Fibroblast of the aortic adventitia (primary cell): ENCODE measurements around the gene CD300LF. TPM values are rescaled to one million over a fixed set of nuclear protein-coding genes. Genes with fewer than 3 reads are reported as not detected.
A peak's percentile ranks its signal among the peaks of the same experiment; 100 is the strongest.

Source experiments
- DNase-seq: peaks from one replicate; pipeline ENCODE4 v3.0.0-alpha.2; 2010; ENCODE audit warnings: low read depth
- H3K4me3 ChIP-seq: 2 replicates; pipeline ENCODE4 v1.5.1; 2011; ENCODE audit warnings: low read depth, mild to moderate bottlenecking, control low read depth, low read length, moderate library complexity
- CTCF ChIP-seq: IDR thresholded peaks from 2 replicates; pipeline ENCODE4 v1.5.1; 2011; ENCODE audit warnings: mild to moderate bottlenecking, low read length, control low read depth, inconsistent platforms; ENCODE audit not compliant: insufficient read depth
- total RNA-seq: library from RNA; depleted of rRNA; stranded (reverse); fragments of >200 nt; gene quantifications from 2 replicates; pipeline ENCODE4 v1.2.3, GENCODE V29; 2012; ENCODE audit warnings: low replicate concordance

Gene CD300LF
- total RNA-seq, 1 donor, result not detected

- peak; percentile 28 for TF ChIP-seq CTCF
- DNase-seq, result no peak
- no peak overlapping the region for H3K4me3 ChIP-seq
Observed at GRCh38 chr17:74737299-74738050, 24.8 kb upstream of the CD300LF start.

- peak; percentile 18 for TF ChIP-seq CTCF
- DNase-seq, result no peak
- no peak within 1 kb of the TSS for H3K4me3 ChIP-seq
Observed at GRCh38 chr17:74736513-74737298, 24.0 kb upstream of the CD300LF start, which contains the start of gene RAB37. Gene RAB37 (plus strand): TSS chr17:74737256. CDS start chr17:74737273, 17 bp downstream.

- no peak for TF ChIP-seq CTCF
- H3K4me3 ChIP-seq, result no peak overlapping the region
- no peak for DNase-seq
Observed at GRCh38 chr17:74734256-74734655, 21.5 kb upstream of the CD300LF start.

- H3K4me3 ChIP-seq, result no peak overlapping the region
- no peak for TF ChIP-seq CTCF
- DNase-seq, result no peak
Observed at GRCh38 chr17:74733365-74734122, 20.8 kb upstream of the CD300LF start.

- H3K4me3 ChIP-seq, result no peak overlapping the region
- DNase-seq, result no peak
- TF ChIP-seq CTCF, result no peak
Observed at GRCh38 chr17:74732042-74732867, 19.5 kb upstream of the CD300LF start.

GRCh38 chr17:74731347-74731605 is 18.6 kb upstream of the CD300LF start:
- TF ChIP-seq CTCF, result no peak
- no peak overlapping the region for H3K4me3 ChIP-seq
- no peak for DNase-seq
